HG03095 (cell line): ENCODE results near the gene SERINC1.

Experiments used
- ATAC-seq: cut with Tn5 transposase; IDR thresholded peaks from one replicate; pipeline ENCODE4 v1.9.1; 2021; ENCODE audit warnings: moderate library complexity; ENCODE audit not compliant: unreplicated experiment

Gene SERINC1

DNA sequence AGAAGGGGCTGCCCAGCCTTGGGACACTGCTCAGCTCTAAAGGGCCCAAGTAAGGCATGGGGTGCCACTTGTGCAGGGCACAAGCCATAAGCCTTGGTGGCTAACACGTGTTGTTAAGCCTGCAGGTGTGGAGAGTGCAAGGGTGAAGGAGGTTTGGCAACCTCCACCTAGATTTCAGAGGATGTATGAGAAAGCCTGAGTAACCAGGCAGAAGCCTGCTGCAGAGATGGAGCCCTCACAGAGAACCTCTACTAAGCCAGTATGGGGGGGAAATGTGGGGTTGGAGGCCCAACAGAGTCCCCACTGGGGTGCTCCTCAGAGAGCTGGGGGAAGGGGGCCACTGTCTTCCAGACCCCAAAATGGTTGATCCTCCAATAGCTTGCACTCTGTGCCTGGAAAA lies 32.6 kb downstream of the SERINC1 start:
- no peak for ATAC-seq

DNA sequence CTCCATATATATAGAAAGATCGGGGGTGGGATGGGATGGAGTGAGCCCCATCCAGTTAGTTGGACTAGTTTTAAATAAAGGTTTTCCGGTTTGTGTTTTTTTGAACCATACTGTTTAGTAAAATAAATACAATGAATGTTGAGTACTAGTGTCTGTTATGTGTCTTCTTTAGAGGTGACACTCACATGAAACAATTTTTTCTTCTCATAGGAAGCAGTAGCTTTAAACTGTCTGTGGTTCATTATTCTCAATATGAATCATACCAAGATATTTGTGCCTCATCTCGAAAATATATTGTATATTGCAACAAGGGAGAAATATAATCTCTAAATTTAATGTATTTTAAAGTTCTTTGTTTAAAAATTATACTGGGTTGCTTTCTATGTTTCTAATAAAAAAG lies 38.8 kb downstream of the SERINC1 start:
- ATAC-seq: peak; percentile 71

DNA sequence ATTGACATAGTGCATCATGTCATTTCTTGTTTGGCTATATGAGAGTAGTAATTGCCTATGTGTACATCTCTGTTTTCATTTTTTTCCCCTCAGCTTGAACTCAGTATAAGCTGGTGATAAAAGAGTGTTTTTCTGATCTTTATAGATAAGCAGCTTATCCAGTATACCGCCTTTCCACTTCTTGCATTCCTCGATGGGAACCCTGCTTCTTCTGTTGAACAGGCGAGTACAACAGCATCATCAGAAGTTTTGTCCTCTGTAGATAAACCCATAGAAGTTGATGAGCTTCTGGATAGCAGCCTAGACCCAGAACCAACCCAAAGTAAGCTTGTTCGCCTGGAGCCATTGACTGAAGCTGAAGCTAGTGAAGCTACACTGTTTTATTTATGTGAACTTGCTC lies 39.8 kb downstream of the SERINC1 start:
- ATAC-seq: no peak

DNA sequence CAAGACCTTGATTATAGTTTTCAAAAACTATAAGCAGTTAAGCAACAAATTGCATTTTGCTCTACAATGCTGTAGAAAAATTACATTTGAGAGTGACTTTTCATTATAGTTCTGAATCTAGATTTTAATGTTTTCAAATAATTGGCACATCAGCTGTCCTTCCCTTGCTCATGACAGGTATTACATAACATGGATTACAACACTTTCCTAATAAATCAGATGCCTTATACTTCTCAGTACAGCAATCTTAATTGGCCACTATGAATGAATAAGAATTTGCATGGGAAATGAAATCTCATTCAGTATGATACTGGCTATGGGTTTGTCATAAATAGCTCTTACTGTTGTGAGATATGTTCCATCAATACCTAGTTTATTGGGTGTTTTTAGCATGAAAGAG lies 42.3 kb downstream of the SERINC1 start:
- ATAC-seq: no peak

DNA sequence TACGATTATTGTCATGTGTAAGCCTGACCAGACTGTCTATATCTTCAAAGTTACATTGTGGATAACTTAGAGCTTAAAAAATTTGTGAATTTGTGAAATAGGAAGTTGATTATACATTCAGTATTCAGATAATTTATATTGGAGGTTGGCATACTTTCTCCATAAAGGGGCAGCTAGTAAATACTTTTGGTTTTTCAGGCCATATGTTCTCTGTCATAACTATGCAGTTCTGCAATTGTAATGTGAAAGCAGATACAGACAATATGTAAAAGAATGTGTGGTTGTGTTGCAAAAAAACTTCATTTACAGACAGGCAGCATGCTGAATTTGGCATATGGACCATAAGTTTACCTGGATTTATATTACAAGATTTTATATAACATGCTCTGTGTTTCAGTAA lies 42.8 kb downstream of the SERINC1 start:
- ATAC-seq: no peak

DNA sequence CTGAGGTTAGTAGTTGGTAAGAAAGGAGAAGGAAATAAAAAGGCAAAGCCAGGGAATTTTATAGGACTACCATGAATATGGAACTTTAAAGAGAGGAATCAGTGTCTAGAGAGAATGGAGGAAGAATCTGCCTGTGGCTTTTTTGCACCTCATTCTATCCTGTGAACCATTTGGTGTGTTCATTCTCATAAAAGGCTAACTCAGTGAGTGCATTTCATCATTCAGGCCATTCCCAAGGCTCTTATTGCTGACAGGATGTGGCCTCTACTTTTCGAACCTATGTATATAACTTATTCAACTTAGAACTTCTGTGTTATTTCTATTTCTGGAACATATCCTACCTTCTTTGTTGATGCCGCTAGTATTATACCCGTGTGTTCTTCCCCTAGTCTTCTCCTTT lies 45.0 kb downstream of the SERINC1 start:
- no peak for ATAC-seq

DNA sequence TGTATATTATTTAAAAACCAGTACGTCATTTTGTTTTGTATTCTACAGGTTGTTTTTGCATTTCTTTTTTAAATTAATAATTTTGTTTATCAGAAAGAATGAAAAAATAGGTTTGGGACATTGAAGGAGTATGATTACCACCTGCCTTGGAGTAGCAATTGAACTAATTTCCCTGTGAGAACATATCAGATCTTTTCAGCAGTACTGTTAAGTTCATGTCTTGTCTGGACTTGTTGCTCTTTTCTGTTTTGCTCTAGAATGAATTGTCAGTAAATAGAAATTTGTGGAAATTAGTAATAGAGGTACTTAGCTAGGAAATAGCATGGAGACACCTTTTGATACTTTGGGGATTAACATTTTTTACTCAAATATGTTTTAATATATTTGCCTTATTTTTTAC lies 47.9 kb downstream of the SERINC1 start:
- no peak for ATAC-seq

DNA sequence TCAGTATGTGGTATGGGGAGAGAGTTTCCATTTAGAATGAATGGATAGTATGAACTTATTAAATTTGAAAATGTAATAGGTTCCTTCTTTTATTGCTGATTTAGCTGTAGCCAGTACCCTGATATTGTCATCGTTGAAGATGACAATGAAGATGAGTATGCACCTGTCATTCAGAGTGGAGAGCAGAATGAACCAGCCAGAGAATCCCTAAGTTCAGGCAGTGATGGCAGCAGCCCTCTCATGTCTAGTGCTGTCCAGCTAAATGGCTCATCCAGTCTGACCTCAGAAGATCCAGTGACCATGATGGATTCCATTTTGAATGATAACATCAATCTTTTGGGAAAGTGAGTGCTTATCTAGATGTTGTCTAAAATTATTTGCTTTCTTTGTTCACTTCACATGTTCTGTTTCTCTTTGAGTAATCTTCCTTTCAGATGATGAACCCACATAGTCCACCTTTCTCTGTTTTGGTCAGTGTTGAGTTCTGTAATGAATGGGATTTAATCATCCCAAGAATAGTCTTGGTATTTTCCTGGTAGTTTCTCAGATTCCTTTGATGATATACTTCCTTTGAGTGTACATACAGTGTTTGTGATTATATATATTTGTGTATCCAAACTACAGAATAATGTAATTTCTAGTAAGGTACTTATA lies 48.9 kb downstream of the SERINC1 start:
- peak; percentile 82 for ATAC-seq

DNA sequence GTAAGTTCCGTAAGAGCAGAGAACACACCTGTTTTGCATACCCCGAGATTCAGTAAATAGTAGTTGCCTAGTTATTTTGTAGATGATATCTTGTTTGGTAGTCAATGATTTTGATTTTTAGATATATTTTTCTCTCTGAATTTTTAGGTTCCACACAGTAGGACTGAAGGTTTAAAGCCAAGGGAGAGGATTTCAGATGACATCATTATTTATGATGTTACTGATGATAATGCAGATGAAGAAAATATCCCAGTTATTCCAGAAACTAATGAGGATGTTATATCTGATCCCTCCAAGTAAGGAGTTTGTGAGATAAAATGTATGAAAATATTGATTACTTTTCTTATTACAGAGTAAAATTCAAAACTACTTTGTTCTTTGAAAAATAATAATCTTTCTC lies 49.6 kb downstream of the SERINC1 start:
- no peak for ATAC-seq

DNA sequence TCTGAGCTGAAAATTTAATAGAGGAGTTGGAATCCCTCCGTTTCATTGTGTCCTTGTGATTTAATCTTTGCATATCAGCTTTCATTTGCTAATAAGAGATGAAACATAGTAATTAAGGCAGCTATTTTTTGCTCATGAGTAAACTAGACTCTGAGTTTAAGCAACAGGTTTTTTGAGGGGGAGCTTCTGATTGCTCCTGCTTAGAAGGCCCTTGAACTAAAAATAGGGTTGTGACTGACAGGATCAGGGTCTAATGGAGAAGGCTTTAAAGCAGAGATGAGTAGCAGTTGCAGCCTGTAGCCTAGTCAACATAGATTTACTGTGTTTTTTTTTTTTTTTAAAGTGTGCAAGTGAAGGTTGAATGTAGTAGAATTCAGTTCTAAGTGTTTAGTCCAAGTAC lies 54.8 kb downstream of the SERINC1 start:
- no peak for ATAC-seq

DNA sequence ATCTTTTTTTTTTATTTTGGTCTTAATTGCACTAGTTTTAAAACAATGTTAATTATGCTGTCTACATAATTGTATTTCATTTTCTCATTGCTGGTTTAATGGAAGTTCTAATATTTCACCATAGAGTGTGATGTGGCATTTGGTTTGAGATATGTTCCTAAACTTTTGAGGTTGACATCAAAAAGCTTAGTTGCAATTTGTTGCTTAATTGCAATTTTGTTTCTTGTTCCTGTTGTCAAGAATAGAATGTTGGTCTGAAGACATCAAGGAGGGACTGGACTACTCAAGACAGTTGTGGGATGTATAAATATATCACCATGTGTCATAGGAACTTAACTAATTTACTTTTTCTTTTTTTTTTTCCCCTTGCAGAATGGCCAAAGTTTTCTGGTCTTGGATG lies 59.6 kb downstream of the SERINC1 start:
- ATAC-seq: no peak

DNA sequence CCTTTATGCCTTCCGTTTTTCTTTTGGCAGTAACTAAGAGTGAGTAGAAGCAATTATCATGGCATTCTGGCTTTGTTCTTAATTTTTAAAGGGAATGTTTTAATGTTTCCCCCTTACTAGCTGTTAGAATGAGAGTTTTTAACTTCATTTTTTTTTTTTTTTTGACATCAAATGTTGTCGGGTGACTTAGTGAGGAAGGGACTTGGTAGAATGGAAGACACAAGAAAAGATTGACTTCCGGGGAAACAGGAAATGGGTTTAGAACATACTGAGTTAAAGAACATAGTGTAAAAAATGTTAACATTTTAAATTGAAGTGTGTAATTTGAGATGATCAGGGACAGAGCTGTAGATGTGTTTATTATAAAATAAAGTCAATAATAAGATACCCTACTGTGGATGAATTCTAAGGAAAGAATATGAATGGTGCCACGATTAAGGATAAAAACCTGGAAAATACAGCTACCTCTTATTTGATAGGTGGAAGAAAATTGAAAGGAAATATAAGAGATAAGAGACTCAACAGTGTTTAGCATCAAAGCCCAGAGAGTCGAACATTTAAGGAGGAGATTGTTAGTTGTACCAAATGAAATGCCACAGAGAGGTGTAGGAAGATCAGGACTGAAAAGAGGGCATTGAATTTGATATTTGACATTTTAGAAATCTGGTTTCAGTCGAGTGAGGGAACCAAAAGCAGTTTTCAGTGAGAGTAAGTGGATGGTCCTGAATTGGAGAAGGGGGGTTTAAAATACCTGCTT lies 62.7 kb downstream of the SERINC1 start:
- no peak for ATAC-seq

DNA sequence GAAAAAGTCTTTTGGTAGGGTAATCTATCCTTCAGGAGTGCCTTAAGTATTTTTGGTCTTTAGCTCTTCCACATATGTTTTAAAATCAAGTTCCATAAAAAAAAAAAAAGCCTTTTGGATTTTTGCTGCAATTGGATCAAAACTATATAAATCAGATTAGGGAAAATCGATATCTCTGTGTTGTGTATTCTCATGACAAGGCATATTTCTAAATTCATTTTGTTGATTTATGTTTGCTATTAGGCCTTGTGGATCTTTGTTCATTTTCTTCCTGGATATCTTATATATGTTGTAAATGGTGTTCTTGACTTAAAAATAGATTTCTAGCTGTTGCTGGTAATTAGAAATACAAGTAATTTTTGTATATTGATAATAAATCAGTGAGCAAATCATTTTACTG lies 63.4 kb downstream of the SERINC1 start:
- ATAC-seq: no peak

DNA sequence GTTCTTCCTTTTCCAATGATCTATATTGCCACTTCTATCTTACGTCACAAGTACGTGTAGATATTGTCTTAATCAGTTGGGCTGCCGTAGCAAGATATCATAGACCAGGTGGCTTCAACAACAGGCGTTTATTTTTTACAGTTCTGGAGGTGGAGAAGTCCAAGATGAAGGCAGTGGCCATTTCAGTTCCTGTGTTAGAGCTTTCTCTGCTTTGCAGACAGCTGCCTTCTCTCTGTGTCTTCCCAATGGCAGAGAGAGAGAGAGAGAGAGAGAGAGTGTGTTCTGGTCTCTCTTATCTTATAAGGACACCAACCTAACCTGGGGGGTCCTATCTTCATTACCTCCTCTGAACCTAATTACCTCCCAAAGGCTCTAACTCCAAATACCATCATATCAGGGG lies 63.9 kb downstream of the SERINC1 start:
- ATAC-seq: no peak

DNA sequence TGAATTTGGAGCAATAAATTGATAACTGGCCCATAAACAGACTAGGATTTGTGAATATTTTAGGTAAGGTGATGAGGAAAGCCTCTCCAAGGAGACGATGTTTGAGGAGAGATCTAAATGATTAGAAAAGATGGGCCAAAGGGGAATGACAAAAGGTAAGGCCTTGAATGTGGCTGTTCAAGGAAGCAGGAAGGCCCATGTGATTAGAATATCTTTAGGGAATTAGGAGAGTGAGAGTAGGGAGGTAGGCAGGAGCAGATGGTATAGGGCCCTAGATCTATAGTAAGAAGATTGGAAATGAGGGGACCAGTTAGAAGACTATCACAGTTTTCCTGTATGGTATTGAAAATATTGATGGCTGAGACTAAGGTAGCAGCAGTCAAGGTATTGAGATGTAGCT lies 65.4 kb downstream of the SERINC1 start:
- ATAC-seq: no peak

DNA sequence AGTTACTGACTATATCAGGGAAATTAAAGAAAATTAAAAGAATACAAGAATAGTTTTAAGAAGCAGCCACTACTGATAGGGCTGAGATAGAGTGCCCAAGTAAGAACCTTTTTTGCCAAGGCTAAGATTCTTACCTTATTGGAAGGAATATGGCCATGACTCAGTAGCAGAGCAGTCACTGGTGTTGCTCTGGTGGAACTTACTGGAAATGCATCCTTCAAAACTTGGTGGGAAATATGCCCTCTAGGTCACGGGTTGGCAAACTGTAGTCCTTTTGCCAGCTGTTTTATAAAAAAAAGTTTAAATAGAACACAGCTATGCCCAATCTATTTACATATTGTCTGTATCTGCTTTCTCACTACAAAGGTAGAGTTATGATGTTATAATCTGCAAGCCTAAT lies 66.2 kb downstream of the SERINC1 start:
- no peak for ATAC-seq

DNA sequence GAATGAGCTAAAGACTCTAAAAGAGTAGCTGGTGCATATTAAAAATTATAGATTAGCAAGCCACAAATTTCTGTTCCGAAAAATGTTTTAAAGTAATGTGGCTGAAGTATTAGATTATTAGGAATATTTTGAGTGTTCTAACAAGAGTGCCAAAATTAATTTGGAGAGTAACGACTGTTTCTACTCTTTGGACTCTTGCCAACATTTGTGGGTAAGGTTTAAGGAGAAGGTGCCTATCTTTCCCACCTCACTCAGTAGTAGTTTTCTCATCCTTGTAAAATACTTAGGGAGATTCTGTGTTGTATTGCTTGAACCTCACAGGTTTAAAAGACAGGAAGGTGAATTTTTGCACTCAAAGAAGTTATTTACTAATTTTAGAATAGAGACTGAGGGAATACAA lies 67.2 kb downstream of the SERINC1 start:
- ATAC-seq: no peak

DNA sequence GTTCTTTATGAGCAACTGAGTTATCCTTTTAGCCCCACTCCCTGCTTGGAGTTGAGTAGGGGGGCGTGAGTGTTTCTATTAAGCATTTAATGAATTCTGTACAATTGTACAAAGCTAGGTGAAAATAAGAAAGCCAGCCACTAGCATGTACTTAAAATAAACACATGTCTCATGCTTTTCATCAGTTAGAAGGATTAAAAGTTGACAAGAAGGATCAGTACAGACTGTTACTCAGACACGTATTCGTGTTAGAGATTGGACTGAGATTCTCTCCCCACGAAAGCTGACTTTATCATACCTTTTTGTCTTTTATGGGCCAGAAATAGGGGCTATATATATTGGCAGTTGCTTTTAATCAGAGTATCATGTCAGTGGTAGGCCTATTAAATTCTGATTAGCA lies 70.5 kb downstream of the SERINC1 start:
- ATAC-seq: no peak

DNA sequence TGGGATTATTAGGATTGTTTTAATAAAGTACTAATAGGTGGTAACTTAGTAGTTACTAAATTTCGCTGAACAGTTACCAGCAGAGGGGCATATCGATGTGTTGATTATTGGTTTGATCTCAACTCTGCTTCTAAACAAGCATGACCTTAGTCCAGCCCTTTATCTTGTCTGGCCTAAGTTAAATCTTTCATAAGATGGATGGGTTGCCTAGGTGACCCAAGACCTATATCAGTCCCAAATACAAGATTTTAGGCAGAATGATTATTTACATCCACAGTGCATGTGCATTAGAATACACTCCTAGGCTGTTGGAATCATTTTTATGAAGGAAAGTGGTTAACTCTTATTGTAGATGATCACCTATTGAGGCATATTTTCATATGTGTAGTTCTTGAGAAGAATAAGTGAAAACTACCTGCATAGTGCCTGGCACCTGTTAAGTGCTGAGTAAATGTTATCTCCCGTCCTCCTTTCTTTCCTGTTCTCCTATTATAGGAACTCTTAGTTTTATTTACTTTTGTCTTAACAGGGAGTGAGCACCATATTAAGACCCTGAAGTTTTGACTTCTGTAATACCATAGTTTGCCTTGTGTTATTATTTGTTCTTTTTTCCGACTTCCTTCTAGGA lies 71.0 kb downstream of the SERINC1 start:
- ATAC-seq: no peak

DNA sequence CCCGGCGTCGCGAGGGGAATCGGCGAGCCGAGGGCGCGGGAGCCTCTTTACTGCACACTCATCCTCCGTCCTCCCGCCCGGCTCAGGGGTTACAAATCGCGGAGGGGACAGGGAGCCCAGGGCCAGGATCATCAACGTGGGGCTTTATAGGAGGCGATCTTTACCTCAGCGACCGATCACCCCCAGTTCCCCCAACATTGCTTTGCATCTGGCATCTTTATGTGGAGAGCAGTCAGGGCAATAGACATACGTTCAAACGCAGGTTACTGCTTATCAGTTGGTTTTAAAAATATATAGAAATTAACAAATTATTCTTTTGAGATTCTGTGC lies 71.5 kb downstream of the SERINC1 start:
- no peak for ATAC-seq

DNA sequence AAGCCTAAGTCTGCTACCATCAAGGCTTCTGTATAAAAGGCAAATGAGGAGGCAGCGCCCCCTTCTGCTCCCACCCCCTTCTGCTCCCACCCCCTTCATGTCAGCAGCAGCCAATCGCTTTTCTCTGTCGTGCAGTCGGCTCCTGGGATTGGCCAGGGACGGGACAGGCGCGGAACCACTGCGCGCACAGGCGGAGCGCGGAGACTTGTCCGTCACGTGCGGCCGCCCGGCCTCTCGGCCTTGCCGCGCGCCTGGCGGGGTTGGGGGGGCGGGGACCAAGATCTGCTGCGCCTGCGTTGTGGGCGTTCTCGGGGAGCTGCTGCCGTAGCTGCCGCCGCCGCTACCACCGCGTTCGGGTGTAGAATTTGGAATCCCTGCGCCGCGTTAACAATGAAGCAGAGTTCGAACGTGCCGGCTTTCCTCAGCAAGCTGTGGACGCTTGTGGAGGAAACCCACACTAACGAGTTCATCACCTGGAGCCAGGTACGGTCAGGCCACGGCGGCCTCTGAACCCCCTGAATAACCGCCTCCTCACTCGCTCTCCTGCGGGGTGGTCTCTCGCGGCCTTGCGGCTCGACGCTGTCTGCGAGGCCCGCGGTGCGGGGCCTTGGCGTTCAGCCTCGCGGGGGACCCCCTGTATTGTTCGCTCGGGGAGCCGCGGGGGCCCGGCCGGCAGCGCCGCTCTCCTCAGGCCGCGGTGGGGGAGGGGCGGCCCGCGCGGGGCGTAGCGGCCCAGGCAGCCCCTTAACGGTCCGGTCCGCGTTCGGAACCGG lies 72.1 kb downstream of the SERINC1 start, which contains the start of gene HSF2:
Gene HSF2, plus strand, starts transcription at position 305 of the 773 bp plus-strand sequence. Its CDS starts 86 bp downstream, at position 391.
- peak; percentile 98 for ATAC-seq

DNA sequence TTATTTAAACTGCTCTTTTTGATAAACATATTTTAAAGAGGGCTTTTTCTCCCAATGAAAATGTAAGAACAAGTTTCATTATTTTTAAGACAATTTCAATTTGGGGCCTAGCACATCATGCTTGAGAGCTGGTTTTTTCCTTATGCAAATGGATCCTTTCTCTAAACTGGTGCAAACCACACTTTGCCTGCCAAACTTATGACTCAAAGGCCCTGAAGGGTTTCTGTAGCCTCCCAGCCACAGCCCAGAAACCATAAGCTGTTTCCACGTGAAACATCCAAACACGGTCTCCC lies 72.6 kb downstream of the SERINC1 start:
- ATAC-seq: no peak
